Esophagus muscularis mucosa (tissue), 4 donors: ENCODE measurements around the gene MNAT1. TPM values are rescaled to one million over a fixed set of nuclear protein-coding genes. Genes with fewer than 3 reads are reported as not detected.

ENCODE experiments used
- DNase-seq: peaks from one replicate; pipeline ENCODE4 v3.0.0-alpha.2; 2017; ENCODE audit errors: extremely low spot score
- H3K27ac ChIP-seq, 4 donors: fragments of 200-600 bp; sonication (generic); replicated peaks in 1 of 4; 1 replicate in 3 of 4; 2 replicates in 1 of 4; pipeline ENCODE4 v1.5.1; 2016 to 2019; ENCODE audit warnings: mild to moderate bottlenecking in 1 of 4
- H3K27me3 ChIP-seq, 4 donors: fragments of 200-600 bp; sonication (generic); one replicate each; pipeline versions ENCODE4 v1.5.1 to v1.6.0; 2016 to 2019
- H3K36me3 ChIP-seq, 4 donors: fragments of 200-600 bp; sonication (generic); one replicate each; pipeline ENCODE4 v1.5.1; 2016 to 2019
- H3K4me1 ChIP-seq, 4 donors: fragments of 200-600 bp; sonication (generic); one replicate each; pipeline ENCODE4 v1.5.1; 2016 to 2019
- H3K4me3 ChIP-seq, 4 donors: fragments of 200-600 bp; sonication (generic); 1 replicate in 2 of 4; 2 replicates in 2 of 4; pipeline ENCODE4 v1.5.1; 2016 to 2019; ENCODE audit warnings: mild to moderate bottlenecking in 4 of 4, moderate library complexity in 1 of 4
- H3K9me3 ChIP-seq, 4 donors: fragments of 200-600 bp; sonication (generic); 1 replicate in 3 of 4; 2 replicates in 1 of 4; pipeline ENCODE4 v1.5.1; 2016 to 2019
- CTCF ChIP-seq, 3 experiments: fragments of 200-600 bp in 2 of 3; fragments of 450-650 bp in 1 of 3; sonication (generic) in 2 of 3; IDR thresholded peaks; one replicate each; pipeline ENCODE4 v1.5.1; 2017 to 2019; ENCODE audit warnings: antibody characterized with exemption in 3 of 3, mild to moderate bottlenecking in 2 of 3, moderate library complexity in 1 of 3
- EP300 ChIP-seq: sonication (generic); formaldehyde crosslinking; IDR thresholded peaks from one replicate; pipeline ENCODE4 v1.6.1; 2017; ENCODE audit warnings: antibody characterized with exemption
- POLR2A ChIP-seq: fragments of 450-650 bp; IDR thresholded peaks from one replicate; pipeline ENCODE4 v1.6.1; 2017; ENCODE audit warnings: antibody characterized with exemption, moderate library complexity, mild to moderate bottlenecking, low read depth
- POLR2AphosphoS5 ChIP-seq, 2 donors: sonication (generic); formaldehyde crosslinking; IDR thresholded peaks; one replicate each; pipeline ENCODE4 v1.6.1; 2017; ENCODE audit warnings: antibody characterized with exemption in 2 of 2
- WGBS: methylation state at CpG from one replicate; pipeline ENCODE4 v1.1.5; 2018; 5-methylcytosine and 5-hydroxymethylcytosine counted together
- intact Hi-C: fragments of 100-400 bp; cut with DNase I; formaldehyde crosslinking; loops from one replicate; pipeline ENCODE4 v1.15.1; 2023
- total RNA-seq, 4 donors: library from RNA; depleted of rRNA; stranded (reverse); fragments of >200 nt; gene quantifications; one replicate each; pipeline versions ENCODE4 v1.1.0 to v1.2.1, GENCODE V29; 2016

Gene MNAT1
- total RNA-seq, 4 donors from 2014 or later = 34.9 to 48.2 (median 38.1) TPM

GRCh38 chr14:60972295-60972694 is 237.7 kb downstream of the MNAT1 start:
- Histone ChIP-seq H3K36me3 (peaks cover 0 to 32% (median 9%) of the 10 kb centered on the region in 4 donors), H3K27ac (no peak overlapping the region), H3K4me3 (no peak overlapping the region), H3K27me3 (no peaks in the 10 kb centered on the region), H3K4me1 (no peaks in the 10 kb centered on the region), H3K9me3 (no peaks in the 10 kb centered on the region)
- WGBS = 99% methylated on average over 15 of the region's 15 CpGs
- intact Hi-C loops = no loop called here
- no peak for DNase-seq
- TF ChIP-seq POLR2AphosphoS5 (IDR thresholded peaks at IDR 0.05) (no peak), CTCF (IDR thresholded peaks at IDR 0.05) (no peak), EP300 (no peak)

GRCh38 chr14:60973070-60973469 is 238.5 kb downstream of the MNAT1 start:
- TF ChIP-seq CTCF (IDR thresholded peaks at IDR 0.05) = no peak
- no peak for TF ChIP-seq EP300
- no peak for TF ChIP-seq POLR2AphosphoS5 (IDR thresholded peaks at IDR 0.05)
- TF ChIP-seq POLR2A = no peak
- Histone ChIP-seq H3K27ac (no peak overlapping the region), H3K4me3 (no peak overlapping the region), H3K27me3 (no peaks in the 10 kb centered on the region), H3K9me3 (no peaks in the 10 kb centered on the region), H3K36me3 (peaks cover 0 to 32% (median 9%) of the 10 kb centered on the region in 4 donors), H3K4me1 (peaks cover 0 to 5% (median 4%) of the 10 kb centered on the region in 4 donors)
- 98% methylated on average over 3 of the region's 3 CpGs for WGBS
- DNase-seq = no peak
- intact Hi-C loops = no loop called here

- 85% methylated on average over 6 of the region's 6 CpGs for WGBS
- H3K27me3 ChIP-seq = no peaks in the 10 kb centered on the region
- no peak for DNase-seq
- H3K27ac ChIP-seq = no peak overlapping the region
- H3K36me3 ChIP-seq = peaks cover 0 to 32% (median 9%) of the 10 kb centered on the region in 4 donors
- no peak for TF ChIP-seq POLR2A
- TF ChIP-seq EP300 = no peak
- no peak for TF ChIP-seq POLR2AphosphoS5 (IDR thresholded peaks at IDR 0.05)
- intact Hi-C loops = no loop called here
- no peak overlapping the region for H3K4me3 ChIP-seq
- H3K4me1 ChIP-seq = peaks cover 0 to 16% (median 14%) of the 10 kb centered on the region in 4 donors
- no peaks in the 10 kb centered on the region for H3K9me3 ChIP-seq
These were observed 239.6 kb downstream of the MNAT1 start for GRCh38 chr14:60974090-60974651.

GRCh38 chr14:60975551-60975950 is 241.0 kb downstream of the MNAT1 start:
- intact Hi-C loops = no loop called here
- DNase-seq = no peak
- Histone ChIP-seq H3K36me3 (peaks cover 0 to 32% (median 9%) of the 10 kb centered on the region in 4 donors), H3K9me3 (no peaks in the 10 kb centered on the region), H3K4me3 (no peak overlapping the region), H3K4me1 (peaks cover 6 to 29% (median 28%) of the 10 kb centered on the region in 4 donors), H3K27me3 (no peaks in the 10 kb centered on the region), H3K27ac (no peak overlapping the region)
- WGBS = 36% methylated on average over 2 of the region's 2 CpGs
- TF ChIP-seq POLR2AphosphoS5 (IDR thresholded peaks at IDR 0.05) = no peak
- TF ChIP-seq EP300 = no peak
- no peak for TF ChIP-seq CTCF (IDR thresholded peaks at IDR 0.05)
- TF ChIP-seq POLR2A = no peak

GRCh38 chr14:60977847-60978246 is 243.3 kb downstream of the MNAT1 start:
- H3K4me3 ChIP-seq = no peak overlapping the region
- H3K9me3 ChIP-seq = no peaks in the 10 kb centered on the region
- H3K27me3 ChIP-seq = no peaks in the 10 kb centered on the region
- peaks cover 0 to 32% (median 9%) of the 10 kb centered on the region in 4 donors for H3K36me3 ChIP-seq
- no peak for DNase-seq
- H3K4me1 ChIP-seq = peaks cover 14 to 43% (median 41%) of the 10 kb centered on the region in 4 donors
- 52% methylated on average over 2 of the region's 2 CpGs for WGBS
- H3K27ac ChIP-seq = no peak overlapping the region
- intact Hi-C loops = no loop called here
- TF ChIP-seq POLR2A (no peak), CTCF (IDR thresholded peaks at IDR 0.05) (no peak), POLR2AphosphoS5 (IDR thresholded peaks at IDR 0.05) (no peak), EP300 (no peak)
